ENCODE measurements around the gene TP53RK.

- TF ChIP-seq EZH2 (optimal IDR thresholded peaks at IDR 0.05; ENCODE audit: low read depth, low read length) = no peak
- TF ChIP-seq CTCF (IDR thresholded peaks at IDR 0.05; ENCODE audit: low read length) = no peak
- TF ChIP-seq EZH2phosphoT487 (IDR thresholded peaks at IDR 0.05; ENCODE audit: low read length) = no peak
These were observed 54.7 kb downstream of the TP53RK start for GRCh38 chr20:46634528-46634927.
